GM21528 (cell line): ENCODE results near the gene SLC9A5.

Experiments used
- ATAC-seq: cut with Tn5 transposase; IDR thresholded peaks from one replicate; pipeline ENCODE4 v1.9.1; 2021; ENCODE audit warnings: mild to moderate bottlenecking, moderate library complexity; ENCODE audit not compliant: unreplicated experiment, low FRiP score

Gene SLC9A5

DNA sequence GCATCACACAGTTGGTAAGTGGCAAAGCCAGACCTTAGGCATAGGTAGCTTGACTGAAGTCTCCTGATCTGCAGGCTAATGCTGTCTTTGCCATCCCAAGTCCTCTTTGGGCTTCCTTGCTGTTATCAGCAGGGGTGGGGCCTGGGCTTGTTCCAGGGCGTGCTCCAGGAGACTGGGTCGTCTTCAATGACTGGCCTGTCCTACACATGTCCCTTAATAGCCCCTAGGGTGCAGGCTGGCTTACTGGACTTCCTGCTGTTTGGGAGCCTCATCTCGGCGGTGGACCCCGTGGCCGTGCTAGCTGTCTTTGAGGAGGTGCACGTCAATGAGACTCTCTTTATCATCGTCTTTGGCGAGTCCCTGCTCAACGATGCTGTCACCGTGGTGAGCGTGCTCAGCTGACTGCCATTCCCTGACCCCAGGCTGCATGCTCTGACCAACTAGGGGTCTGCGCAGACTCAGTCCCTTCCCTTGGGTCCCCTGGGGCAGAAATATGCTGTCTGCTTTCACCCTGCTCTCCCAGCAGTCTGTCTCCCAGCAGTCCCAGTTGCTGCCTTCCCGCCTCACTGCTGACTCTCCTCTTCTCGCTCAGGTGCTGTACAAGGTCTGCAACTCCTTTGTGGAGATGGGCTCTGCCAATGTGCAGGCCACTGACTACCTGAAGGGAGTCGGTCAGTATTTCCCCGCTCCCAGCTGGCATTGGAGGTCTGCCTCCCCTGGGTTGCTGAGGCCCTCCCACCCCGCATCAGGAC is 6.2 kb downstream of the SLC9A5 start:
- no peak for ATAC-seq

DNA sequence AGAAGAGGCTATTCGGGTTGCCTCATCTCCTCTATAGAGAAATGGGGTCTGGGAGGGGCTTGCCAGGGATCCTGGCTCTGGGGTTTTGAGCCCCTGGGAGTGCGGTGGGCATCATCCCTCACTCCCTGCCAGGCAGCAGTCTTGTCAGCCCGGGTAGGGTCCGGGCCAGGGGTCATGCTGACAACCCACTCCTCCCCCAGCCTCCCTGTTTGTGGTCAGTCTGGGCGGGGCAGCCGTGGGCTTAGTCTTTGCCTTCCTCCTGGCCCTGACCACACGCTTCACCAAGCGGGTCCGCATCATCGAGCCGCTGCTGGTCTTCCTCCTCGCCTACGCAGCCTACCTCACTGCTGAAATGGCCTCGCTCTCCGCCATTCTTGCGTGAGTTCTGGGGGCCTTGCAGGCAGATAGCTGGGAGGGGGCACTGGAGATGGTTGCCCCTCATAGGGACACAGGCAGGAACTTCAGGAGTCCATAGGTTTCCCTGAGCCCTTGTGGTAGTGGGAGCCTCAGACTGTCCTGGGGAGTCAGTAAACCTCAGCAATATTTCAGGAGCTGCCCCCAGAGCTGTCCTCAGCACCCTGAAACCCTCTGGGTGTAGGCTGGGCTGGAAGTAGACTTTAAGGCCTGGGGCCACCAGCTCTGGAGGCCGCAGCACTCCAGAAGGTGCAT is 6.9 kb downstream of the SLC9A5 start:
- no peak for ATAC-seq

DNA sequence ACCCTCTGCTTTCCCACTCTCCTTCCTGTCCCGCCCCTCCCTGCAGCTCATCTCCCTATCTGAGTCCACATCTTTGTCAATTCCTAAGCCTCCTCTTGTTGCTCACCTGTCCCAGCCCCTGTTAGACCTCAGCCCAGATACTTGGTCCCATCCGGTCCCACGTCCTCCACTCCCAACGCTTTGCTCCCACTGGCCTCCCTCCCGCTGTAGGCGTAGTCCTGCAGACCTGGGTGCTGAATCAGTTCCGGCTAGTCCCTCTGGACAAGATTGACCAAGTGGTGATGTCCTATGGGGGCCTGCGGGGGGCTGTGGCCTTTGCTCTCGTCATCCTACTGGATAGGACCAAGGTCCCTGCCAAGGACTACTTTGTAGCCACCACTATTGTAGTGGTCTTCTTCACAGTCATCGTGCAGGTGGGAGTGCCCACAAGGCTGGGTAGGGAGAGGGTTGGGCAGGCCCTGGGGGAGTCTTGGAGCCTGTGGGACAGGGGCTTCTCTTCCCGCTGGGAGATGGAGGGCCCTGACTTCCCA is 8.0 kb downstream of the SLC9A5 start:
- no peak for ATAC-seq

DNA sequence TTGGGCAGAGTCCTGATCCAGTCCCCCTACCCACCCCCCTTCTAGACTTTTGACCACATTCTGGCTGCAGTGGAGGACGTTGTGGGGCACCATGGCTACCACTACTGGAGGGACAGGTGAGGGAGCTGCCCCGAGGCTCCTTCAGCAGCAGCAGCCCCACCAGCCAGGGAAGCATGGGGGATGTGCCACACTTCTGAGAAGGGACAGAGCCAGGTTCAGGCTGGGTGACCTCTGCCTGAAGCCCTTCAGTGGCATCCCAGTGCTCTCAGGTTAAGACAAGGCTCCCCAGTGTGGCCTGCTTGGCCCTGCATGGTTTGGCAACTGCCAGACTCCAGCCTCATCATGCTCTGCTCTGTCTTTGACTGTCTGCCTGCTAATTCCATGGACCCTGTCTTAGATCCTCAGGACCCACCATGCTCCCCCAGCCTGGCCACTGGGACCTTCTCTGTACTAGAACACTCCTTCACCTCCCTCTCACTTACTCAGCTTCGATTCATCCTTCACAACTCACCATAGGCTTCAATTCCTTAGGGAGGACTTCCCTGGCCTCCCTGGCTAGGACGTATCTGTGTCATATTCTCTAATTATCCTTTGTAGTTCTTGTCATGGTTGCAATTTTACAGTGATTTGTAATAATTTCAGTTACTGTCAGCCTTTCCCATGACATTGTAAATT is 8.8 kb downstream of the SLC9A5 start:
- no peak for ATAC-seq

GRCh38 chr16:67258161-67258835 is 9.5 kb downstream of the SLC9A5 start:
- no peak for ATAC-seq

DNA sequence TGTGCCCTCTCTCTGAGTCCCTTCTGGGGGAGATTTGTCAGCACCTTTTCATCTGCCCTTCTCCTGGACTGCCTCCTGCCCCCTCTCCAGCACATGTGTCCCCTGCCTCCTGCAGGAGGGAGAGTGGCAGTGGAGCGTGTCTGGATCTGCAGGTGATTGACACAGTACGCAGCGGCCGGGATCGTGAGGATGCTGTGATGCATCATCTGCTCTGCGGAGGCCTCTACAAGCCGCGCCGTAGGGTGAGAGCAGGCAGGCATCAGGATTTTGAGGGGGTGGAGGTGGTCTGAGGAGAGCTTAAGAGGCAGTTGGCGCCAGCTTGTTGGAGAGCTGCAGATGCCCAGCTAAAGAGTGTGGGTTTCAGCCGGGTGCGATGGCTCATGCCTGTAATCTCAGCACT is 10.9 kb downstream of the SLC9A5 start:
- ATAC-seq, result no peak

- no peak for ATAC-seq
Observed at GRCh38 chr16:67260426-67261063, 11.8 kb downstream of the SLC9A5 start.

- no peak for ATAC-seq
Observed at GRCh38 chr16:67263201-67263600, 14.4 kb downstream of the SLC9A5 start.

GRCh38 chr16:67264277-67264676 is 15.5 kb downstream of the SLC9A5 start:
- no peak for ATAC-seq

- no peak for ATAC-seq
Observed at GRCh38 chr16:67264866-67265265, 16.1 kb downstream of the SLC9A5 start.

DNA sequence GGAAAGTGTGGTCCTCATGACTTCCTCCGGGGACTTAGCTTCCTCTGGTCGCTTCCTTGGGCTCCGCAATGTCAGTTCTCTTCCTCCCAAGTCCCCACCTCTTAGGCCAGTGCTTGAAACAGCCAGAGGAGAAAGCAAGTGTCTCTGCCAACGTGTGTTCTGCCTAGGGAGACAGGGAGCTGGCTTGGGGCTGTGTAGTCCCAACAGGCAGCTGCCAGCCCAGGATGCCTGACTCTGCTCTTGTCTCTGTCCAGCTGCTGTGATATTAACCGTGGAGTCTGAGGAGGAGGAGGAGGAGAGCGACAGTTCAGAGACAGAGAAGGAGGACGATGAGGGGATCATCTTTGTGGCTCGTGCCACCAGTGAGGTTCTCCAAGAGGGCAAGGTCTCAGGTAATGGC is 17.1 kb downstream of the SLC9A5 start:
- ATAC-seq, result no peak

- no peak for ATAC-seq
Observed at GRCh38 chr16:67268136-67268579, 19.4 kb downstream of the SLC9A5 start.

DNA sequence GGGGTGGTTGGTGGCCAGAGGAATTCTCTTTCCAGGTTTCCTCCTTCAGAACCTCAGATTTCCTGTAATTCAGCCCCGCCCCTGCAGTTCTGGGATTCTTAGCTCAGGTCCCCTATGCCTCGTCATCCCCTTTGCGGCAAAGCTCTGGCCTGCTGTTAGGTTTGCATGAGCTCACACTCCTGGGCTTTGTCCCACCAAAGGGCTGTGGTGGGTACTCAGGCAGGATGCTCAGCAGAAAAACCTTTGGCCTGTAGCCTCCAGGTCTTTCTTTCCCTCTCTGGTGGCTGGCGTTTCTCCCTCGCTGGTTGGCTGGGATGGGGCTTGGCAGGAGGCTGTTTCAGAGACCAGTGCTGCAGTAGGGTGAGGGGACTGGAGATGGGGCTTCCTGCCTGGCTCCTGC is 21.0 kb downstream of the SLC9A5 start:
- ATAC-seq, result no peak

DNA sequence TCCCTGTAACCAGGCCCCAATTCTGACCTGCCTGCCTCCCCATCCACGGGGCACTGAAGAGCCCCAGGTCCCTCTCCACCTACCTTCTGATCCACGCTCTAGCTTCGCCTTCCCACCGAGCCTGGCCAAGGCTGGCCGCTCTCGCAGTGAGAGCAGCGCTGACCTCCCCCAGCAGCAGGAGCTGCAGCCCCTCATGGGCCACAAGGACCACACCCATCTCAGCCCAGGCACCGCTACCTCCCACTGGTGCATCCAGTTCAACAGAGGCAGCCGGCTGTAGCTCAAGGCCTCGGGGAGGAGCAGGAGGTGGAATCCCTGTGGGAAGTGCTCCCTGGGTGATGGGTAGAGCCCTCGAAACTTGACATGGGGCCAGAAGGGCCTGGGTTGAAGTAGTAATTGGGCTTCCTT is 22.2 kb downstream of the SLC9A5 start:
- ATAC-seq, result no peak

- no peak for ATAC-seq
Observed at GRCh38 chr16:67271446-67271845, 22.7 kb downstream of the SLC9A5 start.

DNA sequence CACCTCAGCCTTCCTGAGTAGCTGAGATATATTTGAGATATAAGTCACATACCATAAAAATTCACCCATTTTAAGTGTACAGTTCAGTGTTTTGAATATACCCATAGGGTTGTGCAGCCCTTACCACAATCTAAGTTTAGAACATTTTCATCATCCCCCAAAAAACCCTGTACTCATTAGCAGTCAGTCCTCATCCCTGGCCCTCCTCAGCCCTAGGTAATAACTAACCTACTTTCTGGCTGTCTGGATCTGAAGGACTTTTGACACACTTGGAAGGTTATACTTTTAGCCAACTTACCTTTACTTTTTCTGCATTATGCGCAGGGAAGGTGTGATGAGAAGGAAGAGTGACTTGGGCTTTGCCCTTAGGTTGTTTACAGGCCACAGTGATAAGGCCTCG is 26.5 kb downstream of the SLC9A5 start:
- no peak for ATAC-seq

GRCh38 chr16:67277294-67277998 is 28.7 kb downstream of the SLC9A5 start:
- no peak for ATAC-seq

- no peak for ATAC-seq
Observed at GRCh38 chr16:67277999-67278772, 29.4 kb downstream of the SLC9A5 start.

- peak; percentile 25 for ATAC-seq
Observed at GRCh38 chr16:67278773-67279295, 30.1 kb downstream of the SLC9A5 start.
